NAMALWA (cell line): ENCODE data around the gene GSTM1.
"Not testable (repeated sequence)": the region's sequence is repeated elsewhere in the genome, so short reads cannot be mapped to it uniquely, and the experiment has no call there.

Experiments used
- DNase-seq: peaks from one replicate; pipeline ENCODE4 v3.0.0-alpha.2; 2015; ENCODE audit warnings: low spot score

Gene GSTM1

GRCh38 chr1:109659997-109660690 is 27.5 kb upstream of the GSTM1 start:
- DNase-seq: no peak

GRCh38 chr1:109660691-109661026 is 27.0 kb upstream of the GSTM1 start:
- not testable (repeated sequence) for DNase-seq

GRCh38 chr1:109661391-109661790 is 26.2 kb upstream of the GSTM1 start:
- no peak for DNase-seq

GRCh38 chr1:109664671-109665070 is 22.9 kb upstream of the GSTM1 start:
- no peak for DNase-seq

GRCh38 chr1:109667452-109668122 is 20.0 kb upstream of the GSTM1 start, which contains the start of gene GSTM2:
Gene GSTM2, plus strand, starts transcription at chr1:109668057. Its CDS starts 59 bp downstream, at chr1:109668116.
- peak; percentile 85 for DNase-seq

- DNase-seq: no peak
Observed at GRCh38 chr1:109668123-109668775, 19.4 kb upstream of the GSTM1 start.

GRCh38 chr1:109669246-109669948 is 18.2 kb upstream of the GSTM1 start:
- no peak for DNase-seq

GRCh38 chr1:109669949-109670302 is 17.7 kb upstream of the GSTM1 start:
- DNase-seq: not testable (repeated sequence)

- no peak for DNase-seq
Observed at GRCh38 chr1:109671067-109671466, 16.6 kb upstream of the GSTM1 start.

- not testable (repeated sequence) for DNase-seq
Observed at GRCh38 chr1:109673861-109674260, 13.8 kb upstream of the GSTM1 start.

- DNase-seq: not testable (repeated sequence)
Observed at GRCh38 chr1:109676683-109677381, 10.8 kb upstream of the GSTM1 start.

- no peak for DNase-seq
Observed at GRCh38 chr1:109677459-109677858, 10.2 kb upstream of the GSTM1 start.

- not testable (repeated sequence) for DNase-seq
Observed at GRCh38 chr1:109678637-109679036, 9.0 kb upstream of the GSTM1 start.

- not testable (repeated sequence) for DNase-seq
Observed at GRCh38 chr1:109684777-109685176, 2.8 kb upstream of the GSTM1 start.

GRCh38 chr1:109685399-109685798 is 2.2 kb upstream of the GSTM1 start:
- not testable (repeated sequence) for DNase-seq

- not testable (repeated sequence) for DNase-seq
Observed at GRCh38 chr1:109685890-109686289, 1.7 kb upstream of the GSTM1 start.

- DNase-seq: not testable (repeated sequence)
Observed at GRCh38 chr1:109687109-109687508, 508 bp upstream of the GSTM1 start.

GRCh38 chr1:109689844-109690405 is 2.3 kb downstream of the GSTM1 start:
- no peak for DNase-seq

GRCh38 chr1:109691759-109692158 is 4.1 kb downstream of the GSTM1 start:
- no peak for DNase-seq

GRCh38 chr1:109694400-109694799 is 6.8 kb downstream of the GSTM1 start:
- not testable (repeated sequence) for DNase-seq

- DNase-seq: not testable (repeated sequence)
Observed at GRCh38 chr1:109695138-109695537, 7.5 kb downstream of the GSTM1 start.

- DNase-seq: no peak
Observed at GRCh38 chr1:109697066-109697465, 9.4 kb downstream of the GSTM1 start.
